ENCODE data around the gene LIPC. TPM values are rescaled to one million over a fixed set of nuclear protein-coding genes. Genes with fewer than 3 reads are reported as not detected.
A peak's percentile ranks its signal among the peaks of the same experiment; 100 is the strongest.

Gene LIPC
- total RNA-seq, 2 donors from 2014 or later, result 0.69 to 1.5 TPM

DNA sequence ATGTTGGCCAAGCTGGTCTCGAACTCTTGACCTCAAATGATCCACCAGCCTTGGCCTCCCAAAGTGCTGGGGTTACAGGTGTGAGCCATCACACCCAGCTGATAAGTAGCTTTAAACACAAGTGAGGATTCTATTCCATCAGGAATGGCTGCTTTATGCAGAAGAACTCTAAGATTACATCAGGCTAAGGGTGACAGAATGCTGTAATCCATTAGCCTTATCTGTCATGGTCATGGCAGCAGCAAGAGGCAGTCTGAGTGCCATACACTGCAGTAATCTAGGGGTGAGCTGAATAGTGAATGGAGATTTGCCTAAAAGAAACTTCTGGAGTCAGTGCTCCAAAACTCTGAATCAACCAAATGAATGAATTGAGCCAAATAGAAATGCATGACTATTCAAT lies 39.6 kb downstream of the LIPC start:
- Mint-ChIP-seq H3K27ac (no peak overlapping the region), H3K4me3 (no peak overlapping the region), H3K27me3 (no peaks in the 10 kb centered on the region), H3K4me1 (ENCODE audit: low read depth in 2 of 2) (peaks cover 36 to 57% of the 10 kb centered on the region in 2 donors), H3K9me3 (no peaks in the 10 kb centered on the region), H3K36me3 (no peaks in the 10 kb centered on the region)
- ATAC-seq, result no peak
- DNase-seq (ENCODE audit: low spot score), result no peak

DNA sequence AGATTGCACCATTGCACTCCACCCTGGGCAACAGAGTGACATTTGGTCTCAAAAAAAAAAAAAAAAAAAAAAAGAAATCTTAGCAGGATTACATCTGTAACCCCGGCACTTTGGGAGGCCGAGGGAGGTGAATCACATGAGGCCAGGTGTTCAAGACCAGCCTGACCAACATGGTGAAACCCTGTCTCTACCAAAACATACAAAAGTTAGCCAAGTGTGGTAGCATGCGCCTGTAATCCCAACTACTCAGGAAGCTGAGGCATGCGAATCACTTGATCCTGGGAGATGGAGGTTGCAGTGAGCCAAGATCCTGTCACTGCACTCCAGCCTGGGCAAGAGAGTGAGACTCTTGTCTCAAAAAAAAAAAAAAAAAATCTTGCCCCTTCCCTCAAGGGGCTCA lies 40.4 kb downstream of the LIPC start:
- ATAC-seq (no peak), DNase-seq (ENCODE audit: low spot score) (no peak)
- H3K27me3 Mint-ChIP-seq, result no peaks in the 10 kb centered on the region
- no peak overlapping the region for H3K4me3 Mint-ChIP-seq
- peaks cover 42 to 64% of the 10 kb centered on the region in 2 donors for H3K4me1 Mint-ChIP-seq (ENCODE audit: low read depth in 2 of 2)
- H3K36me3 Mint-ChIP-seq, result no peaks in the 10 kb centered on the region
- H3K27ac Mint-ChIP-seq, result peak overlapping the region; percentile 91 to 92
- no peaks in the 10 kb centered on the region for H3K9me3 Mint-ChIP-seq

DNA sequence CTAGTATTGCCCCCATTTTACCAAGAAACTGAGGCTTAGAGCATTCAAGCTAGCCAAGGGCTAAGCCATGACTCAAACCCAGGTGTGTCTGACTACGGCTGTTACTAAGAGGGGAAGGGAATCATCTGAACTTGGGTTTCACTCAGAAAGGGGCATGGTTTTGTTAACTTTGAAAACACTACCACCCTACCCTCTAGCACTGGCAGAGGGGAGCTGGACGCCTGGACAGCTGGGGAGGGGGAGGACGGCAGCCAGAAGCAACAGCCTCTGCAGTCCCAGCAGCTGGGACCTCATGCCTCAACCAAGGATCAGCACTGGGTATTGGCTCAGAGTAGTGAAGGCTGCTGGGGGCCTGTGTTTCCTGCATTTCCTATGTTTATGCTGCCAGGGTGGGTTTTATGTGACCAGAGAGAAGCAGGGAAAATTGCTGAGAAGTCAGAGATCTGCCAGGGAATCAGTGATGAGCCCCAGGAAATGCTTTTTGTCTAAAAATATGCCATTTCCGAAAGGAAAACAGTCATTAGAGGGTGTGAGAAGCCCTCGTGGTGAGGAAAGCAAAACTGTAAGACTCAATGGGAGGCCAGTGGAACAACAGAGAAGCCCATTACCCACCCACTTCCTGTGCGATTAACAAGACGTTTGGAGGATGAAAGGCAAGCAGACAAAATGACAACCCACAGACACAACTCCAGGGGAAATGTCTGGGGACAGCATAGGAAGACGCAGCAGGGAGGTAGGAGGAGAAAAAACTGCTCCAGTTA lies 41.2 kb downstream of the LIPC start:
- no peaks in the 10 kb centered on the region for H3K36me3 Mint-ChIP-seq
- no peaks in the 10 kb centered on the region for H3K9me3 Mint-ChIP-seq
- ATAC-seq (peak; percentile 79 to 83), DNase-seq (ENCODE audit: low spot score) (peak; percentile 71)
- no peaks in the 10 kb centered on the region for H3K27me3 Mint-ChIP-seq
- H3K4me1 Mint-ChIP-seq (ENCODE audit: low read depth in 2 of 2), result peaks cover 50 to 67% of the 10 kb centered on the region in 2 donors
- peak overlapping the region; percentile 80 for H3K4me3 Mint-ChIP-seq
- H3K27ac Mint-ChIP-seq, result peak overlapping the region; percentile 91 to 92

DNA sequence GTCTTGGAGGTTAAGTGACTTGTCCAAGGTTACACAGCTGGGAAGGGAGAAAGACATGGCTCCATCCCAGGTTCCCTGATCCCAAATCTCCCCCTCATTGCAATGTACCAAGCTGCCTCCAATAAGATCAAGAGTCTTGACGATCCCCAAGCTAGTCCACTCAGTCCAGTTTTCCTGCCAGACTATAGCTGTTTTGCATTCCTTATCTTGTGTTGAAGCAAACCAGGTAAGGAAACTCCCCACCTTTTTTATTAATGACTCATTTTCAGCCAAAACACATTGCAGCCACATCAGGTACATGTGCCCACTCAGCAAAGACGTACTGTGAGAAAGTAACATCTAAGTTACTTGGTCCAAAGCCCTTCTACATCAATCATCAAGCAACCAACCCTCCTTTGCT lies 41.9 kb downstream of the LIPC start:
- DNase-seq (ENCODE audit: low spot score), result no peak
- Mint-ChIP-seq H3K27me3 (no peaks in the 10 kb centered on the region), H3K27ac (peak overlapping the region; percentile 91 to 92), H3K9me3 (no peaks in the 10 kb centered on the region), H3K4me3 (peak overlapping the region; percentile 80), H3K4me1 (ENCODE audit: low read depth in 2 of 2) (peaks cover 57 to 67% of the 10 kb centered on the region in 2 donors), H3K36me3 (no peaks in the 10 kb centered on the region)
- no peak for ATAC-seq

DNA sequence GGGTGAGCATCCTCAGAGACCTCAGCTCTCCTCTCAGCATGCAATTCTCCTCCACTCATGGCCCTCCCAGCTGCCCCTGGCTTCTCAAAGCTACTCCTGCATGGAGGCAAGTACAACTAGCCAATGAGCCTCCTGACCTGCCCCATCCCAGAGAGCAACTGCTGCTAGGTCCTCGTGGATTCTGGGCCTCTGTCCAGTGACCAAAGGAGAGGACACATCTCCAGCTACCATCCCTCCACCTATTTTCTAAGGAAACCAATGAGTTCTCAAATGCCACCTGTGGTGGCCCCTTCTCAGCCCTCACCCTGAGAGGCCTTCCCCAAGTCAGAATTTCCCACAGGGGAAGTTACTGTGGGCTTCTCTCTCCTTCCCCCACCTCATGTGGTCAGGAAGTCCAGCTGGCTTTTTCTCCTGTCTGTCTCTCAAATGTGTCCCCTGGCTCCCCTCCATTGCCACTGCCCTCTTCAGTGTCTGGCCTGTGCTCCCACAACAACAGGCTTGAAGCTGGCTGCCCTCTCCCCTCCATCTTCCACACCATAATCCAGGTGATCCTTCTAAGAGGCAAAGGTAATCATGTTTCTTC lies 43.0 kb downstream of the LIPC start:
- ATAC-seq, result peak in 1 of 2 donors; percentile 33
- DNase-seq (ENCODE audit: low spot score), result no peak
- Mint-ChIP-seq H3K27me3 (no peaks in the 10 kb centered on the region), H3K9me3 (no peaks in the 10 kb centered on the region), H3K27ac (peak overlapping the region; percentile 79 to 80), H3K4me3 (peak overlapping the region; percentile 76), H3K4me1 (ENCODE audit: low read depth in 2 of 2) (peaks cover 59 to 62% of the 10 kb centered on the region in 2 donors), H3K36me3 (no peaks in the 10 kb centered on the region)

DNA sequence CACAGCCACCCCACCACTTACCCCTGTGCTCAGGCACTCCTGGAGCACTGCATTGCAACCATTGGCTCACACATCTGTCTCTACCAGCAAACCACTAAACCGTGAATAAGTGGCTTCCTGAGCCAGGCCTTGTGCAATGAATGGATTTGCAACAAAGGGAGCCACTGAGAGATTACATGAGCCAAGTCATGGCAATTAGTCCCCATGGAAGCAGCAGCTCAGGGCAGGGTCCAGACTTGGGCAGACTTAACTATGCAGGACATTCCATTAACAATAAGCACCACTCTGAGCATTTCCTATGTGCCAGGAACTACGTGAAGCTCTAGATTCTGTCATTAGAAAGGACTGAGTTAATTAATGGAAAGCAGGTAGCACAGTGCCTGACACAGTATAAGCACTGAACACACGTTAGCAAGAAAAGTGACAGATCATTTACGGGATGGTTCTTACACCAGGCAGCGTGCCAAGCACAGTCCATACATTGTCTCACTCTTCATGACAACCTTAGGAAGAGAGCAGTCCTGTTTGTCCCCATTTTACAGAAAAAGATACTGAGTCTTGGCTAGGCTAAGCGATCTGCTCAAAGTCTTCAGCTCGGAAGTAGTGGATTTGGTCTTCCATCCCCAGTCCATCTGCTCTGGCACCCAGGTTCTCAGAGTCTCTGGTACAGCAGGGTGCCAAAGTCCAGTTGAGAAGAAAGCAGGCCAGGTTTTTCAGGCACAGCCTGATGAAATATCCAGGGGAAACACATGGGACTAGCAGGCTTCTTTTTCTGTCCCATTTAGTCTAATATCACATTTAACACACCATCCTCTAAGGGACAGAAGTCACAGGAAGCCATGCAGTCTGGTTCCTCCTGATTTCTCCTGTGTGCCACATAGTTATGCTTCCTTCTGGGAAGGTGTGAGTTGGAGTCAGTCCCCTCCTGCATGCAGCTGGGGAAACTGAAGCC lies 44.1 kb downstream of the LIPC start:
- Mint-ChIP-seq H3K27ac (peak overlapping the region; percentile 79 to 80), H3K27me3 (no peaks in the 10 kb centered on the region), H3K4me3 (peak overlapping the region; percentile 76), H3K4me1 (ENCODE audit: low read depth in 2 of 2) (peaks cover 59% of the 10 kb centered on the region in 2 donors), H3K36me3 (no peaks in the 10 kb centered on the region), H3K9me3 (no peaks in the 10 kb centered on the region)
- DNase-seq (ENCODE audit: low spot score), result peak; percentile 64
- ATAC-seq, result peak; percentile 72 to 75

DNA sequence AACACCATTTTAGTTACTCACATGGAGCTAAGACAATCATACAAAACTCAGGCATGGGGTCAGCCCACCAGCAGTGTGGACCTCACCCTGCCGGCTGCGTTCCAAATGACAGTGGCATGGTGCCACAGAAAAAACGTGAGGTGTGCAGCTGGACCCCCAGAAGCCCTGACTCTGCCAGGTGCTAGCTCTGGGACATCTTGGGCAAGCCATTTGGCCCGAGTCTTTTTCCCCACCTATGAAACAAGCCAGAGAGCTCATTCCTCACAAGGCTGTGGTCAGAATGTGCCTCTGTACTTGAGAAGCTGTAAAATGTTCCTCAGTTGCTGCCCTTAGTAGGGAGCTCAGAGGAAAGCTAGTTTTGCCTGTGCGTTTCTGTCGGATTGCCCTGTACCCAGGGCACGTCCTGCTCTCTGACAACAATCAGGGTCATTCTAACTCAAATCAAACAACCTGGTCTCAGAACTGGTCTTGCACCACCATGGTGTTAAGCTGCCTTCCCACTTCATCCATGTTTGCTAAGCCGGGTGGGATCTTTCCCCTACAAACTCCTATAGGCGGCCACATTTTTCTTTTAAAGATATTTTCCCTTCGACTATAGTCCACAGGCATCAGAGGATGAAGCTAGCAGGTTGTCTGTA lies 44.9 kb downstream of the LIPC start:
- Mint-ChIP-seq H3K9me3 (no peaks in the 10 kb centered on the region), H3K27ac (peak overlapping the region; percentile 25 to 79), H3K4me3 (no peak overlapping the region), H3K27me3 (no peaks in the 10 kb centered on the region), H3K4me1 (ENCODE audit: low read depth in 2 of 2) (peaks cover 56 to 59% of the 10 kb centered on the region in 2 donors), H3K36me3 (no peaks in the 10 kb centered on the region)
- ATAC-seq (no peak), DNase-seq (ENCODE audit: low spot score) (no peak)

DNA sequence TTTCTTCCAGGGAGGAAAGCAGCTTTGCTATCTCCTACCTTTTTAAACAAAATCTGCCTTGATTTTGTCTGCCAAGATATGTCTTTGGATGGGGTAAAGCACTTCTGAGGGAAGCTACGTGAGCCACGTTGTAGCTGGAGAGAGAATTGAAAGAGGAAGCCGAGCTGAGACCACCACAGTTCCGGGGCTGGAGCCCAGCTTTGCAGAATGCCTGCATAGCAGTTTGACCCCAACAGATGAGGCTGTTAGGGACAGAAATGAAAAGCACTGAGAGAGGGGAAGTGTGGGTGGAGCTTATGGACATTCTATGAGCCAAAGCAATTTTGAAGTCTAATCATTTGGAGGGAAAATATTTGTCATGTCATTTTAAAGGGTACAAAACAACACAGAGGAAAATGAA lies 45.4 kb downstream of the LIPC start:
- Mint-ChIP-seq H3K36me3 (no peaks in the 10 kb centered on the region), H3K27me3 (no peaks in the 10 kb centered on the region), H3K27ac (peak overlapping the region; percentile 25 to 47), H3K4me1 (ENCODE audit: low read depth in 2 of 2) (peaks cover 56 to 59% of the 10 kb centered on the region in 2 donors), H3K4me3 (no peak overlapping the region), H3K9me3 (no peaks in the 10 kb centered on the region)
- no peak for ATAC-seq
- no peak for DNase-seq (ENCODE audit: low spot score)

DNA sequence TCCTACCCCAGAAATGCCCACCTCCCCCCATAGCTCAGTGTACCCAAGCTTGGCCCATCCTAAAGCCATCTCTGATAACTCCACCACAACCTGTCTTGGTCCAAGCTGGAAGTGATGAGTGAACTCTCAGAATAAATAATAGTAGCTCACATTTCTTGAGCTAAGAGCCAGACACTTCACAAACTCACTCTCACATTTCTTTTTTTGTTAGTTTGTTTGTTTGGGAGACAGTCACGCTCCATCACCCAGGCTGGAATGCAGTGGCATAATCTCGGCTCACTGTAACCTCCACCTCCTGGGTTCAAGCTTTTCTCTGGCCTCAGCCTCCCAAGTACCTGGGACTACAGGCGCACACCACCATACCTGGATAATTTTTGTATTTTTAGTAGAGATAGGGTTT lies 46.2 kb downstream of the LIPC start:
- H3K27ac Mint-ChIP-seq, result peak overlapping the region; percentile 25 to 47
- H3K27me3 Mint-ChIP-seq, result no peaks in the 10 kb centered on the region
- peaks cover 52 to 56% of the 10 kb centered on the region in 2 donors for H3K4me1 Mint-ChIP-seq (ENCODE audit: low read depth in 2 of 2)
- ATAC-seq (no peak), DNase-seq (ENCODE audit: low spot score) (no peak)
- no peaks in the 10 kb centered on the region for H3K9me3 Mint-ChIP-seq
- no peak overlapping the region for H3K4me3 Mint-ChIP-seq
- no peaks in the 10 kb centered on the region for H3K36me3 Mint-ChIP-seq

DNA sequence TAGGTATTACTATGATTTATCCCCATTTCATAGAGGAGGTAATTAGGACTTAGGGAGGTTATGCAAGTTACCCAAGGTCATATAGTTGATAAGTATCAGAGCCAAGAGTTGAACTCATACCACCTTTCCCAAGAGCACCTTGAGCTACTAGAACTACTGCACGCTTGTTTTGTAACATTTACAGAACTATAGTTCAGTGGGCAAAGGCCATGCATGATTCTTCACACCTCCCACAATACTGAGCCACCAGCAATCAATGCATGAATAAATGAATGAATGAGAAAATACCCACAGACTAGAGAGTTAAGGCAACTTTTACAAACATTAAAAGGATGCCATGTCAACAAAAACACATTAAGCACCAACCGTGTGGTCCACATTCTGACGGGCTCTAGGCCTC lies 46.8 kb downstream of the LIPC start:
- no peak overlapping the region for H3K27ac Mint-ChIP-seq
- no peaks in the 10 kb centered on the region for H3K36me3 Mint-ChIP-seq
- no peak for DNase-seq (ENCODE audit: low spot score)
- peaks cover 50 to 56% of the 10 kb centered on the region in 2 donors for H3K4me1 Mint-ChIP-seq (ENCODE audit: low read depth in 2 of 2)
- H3K9me3 Mint-ChIP-seq, result no peaks in the 10 kb centered on the region
- H3K27me3 Mint-ChIP-seq, result no peaks in the 10 kb centered on the region
- H3K4me3 Mint-ChIP-seq, result no peak overlapping the region
- no peak for ATAC-seq

DNA sequence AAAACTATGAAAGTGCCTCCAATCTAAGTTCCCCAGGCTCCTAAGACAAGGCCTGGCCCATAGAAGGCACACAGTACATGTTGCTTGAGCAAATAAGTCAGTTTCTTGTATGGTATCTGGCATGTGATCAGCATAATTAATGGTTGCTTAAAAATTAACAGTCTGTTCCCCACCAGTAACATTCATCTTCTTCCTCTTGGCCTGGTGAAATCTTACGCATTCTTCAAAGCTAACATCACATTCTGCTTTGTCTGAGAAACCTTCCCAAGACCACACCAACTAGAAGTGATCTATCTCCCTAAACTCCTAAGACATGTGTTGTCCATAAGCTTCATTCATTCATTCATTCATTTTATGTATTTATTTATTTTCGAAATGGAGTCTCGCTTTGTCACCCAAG lies 48.1 kb downstream of the LIPC start:
- no peaks in the 10 kb centered on the region for H3K27me3 Mint-ChIP-seq
- no peak overlapping the region for H3K27ac Mint-ChIP-seq
- H3K4me1 Mint-ChIP-seq (ENCODE audit: low read depth in 2 of 2), result peaks cover 47 to 57% of the 10 kb centered on the region in 2 donors
- no peak overlapping the region for H3K4me3 Mint-ChIP-seq
- DNase-seq (ENCODE audit: low spot score) (no peak), ATAC-seq (no peak)
- H3K9me3 Mint-ChIP-seq, result no peaks in the 10 kb centered on the region
- H3K36me3 Mint-ChIP-seq, result no peaks in the 10 kb centered on the region

DNA sequence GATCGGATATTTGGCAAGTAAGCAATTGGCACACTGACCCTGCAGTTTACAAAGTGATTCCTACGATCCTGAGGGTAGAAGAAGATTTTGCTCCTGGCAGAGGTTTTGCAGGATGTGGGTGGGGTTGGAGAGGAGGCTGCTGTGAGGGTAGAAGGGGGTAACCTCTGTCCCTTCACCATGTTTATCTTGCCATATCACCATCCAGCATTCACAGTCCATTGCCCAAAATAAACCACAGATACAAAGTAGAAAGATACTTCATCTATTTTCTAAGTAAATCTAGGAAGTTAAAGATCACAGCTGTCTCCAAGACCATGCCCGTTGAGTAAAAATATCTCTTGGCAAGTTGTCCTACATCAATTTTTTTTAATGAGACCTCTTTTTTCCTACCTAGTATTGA lies 51.6 kb downstream of the LIPC start:
- peak overlapping the region; percentile 77 to 83 for H3K27ac Mint-ChIP-seq

More for the DNA sequence above, 51.6 kb downstream of the LIPC start:
- H3K36me3 Mint-ChIP-seq, result no peaks in the 10 kb centered on the region
- H3K4me1 Mint-ChIP-seq (ENCODE audit: low read depth in 2 of 2), result peaks cover 44 to 46% of the 10 kb centered on the region in 2 donors
- H3K9me3 Mint-ChIP-seq, result peaks cover 3% of the 10 kb centered on the region
- no peaks in the 10 kb centered on the region for H3K27me3 Mint-ChIP-seq
- DNase-seq (ENCODE audit: low spot score) (no peak), ATAC-seq (no peak)
- peak overlapping the region; percentile 48 for H3K4me3 Mint-ChIP-seq
